MCF 10A (cell line): ENCODE results near the gene DDC. TPM values are rescaled to one million over a fixed set of nuclear protein-coding genes. Genes with fewer than 3 reads are reported as not detected.
"Not testable (repeated sequence)": the region's sequence is repeated elsewhere in the genome, so short reads cannot be mapped to it uniquely, and the experiment has no call there.

ENCODE experiments used
- BruUV-seq: library from RNA; stranded (reverse); fragments of 400-500 nt; replicated peaks from 2 replicates; lab custom pipeline; 2021; lab: Mats Ljungman, UMichigan
- CTCF ChIA-PET: fragments of 300-600 bp; sonication (Branson Sonifier 250); formaldehyde crosslinking; extraction: SDS; loops from one replicate; lab custom pipeline; 2021; ENCODE audit warnings: antibody characterized with exemption, inconsistent platforms; lab: Yijun Ruan, JAX
- POLR2A ChIA-PET: fragments of 300-600, 350-650 bp; sonication (Branson Sonifier 250); formaldehyde crosslinking; extraction: SDS; loops from one replicate; lab custom pipeline; 2020; ENCODE audit warnings: antibody characterized with exemption, inconsistent platforms; lab: Yijun Ruan, JAX
- DNase-seq: peaks from one replicate; pipeline ENCODE4 v3.0.0-alpha.2; 2018; ENCODE audit not compliant: unreplicated experiment
- H3K27ac Mint-ChIP-seq: one replicate; pipeline ENCODE4 v1.8.0; 2022; ENCODE audit warnings: mild to moderate bottlenecking, low read depth, mixed read lengths; ENCODE audit not compliant: unreplicated experiment
- H3K27me3 Mint-ChIP-seq: one replicate; pipeline ENCODE4 v1.8.0; 2022; ENCODE audit warnings: mixed read lengths; ENCODE audit not compliant: insufficient read depth, unreplicated experiment
- H3K36me3 Mint-ChIP-seq: one replicate; pipeline ENCODE4 v1.8.0; 2022; ENCODE audit warnings: mild to moderate bottlenecking, moderate library complexity, mixed read lengths; ENCODE audit not compliant: insufficient read depth, unreplicated experiment
- H3K4me1 Mint-ChIP-seq: one replicate; pipeline ENCODE4 v1.8.0; 2022; ENCODE audit warnings: mixed read lengths; ENCODE audit not compliant: insufficient read depth, unreplicated experiment
- H3K4me3 Mint-ChIP-seq: one replicate; pipeline ENCODE4 v1.8.0; 2022; ENCODE audit warnings: mild to moderate bottlenecking, moderate library complexity, mixed read lengths; ENCODE audit not compliant: unreplicated experiment
- H3K9me3 Mint-ChIP-seq: one replicate; pipeline ENCODE4 v1.8.0; 2022; ENCODE audit warnings: mixed read lengths; ENCODE audit not compliant: unreplicated experiment
- CTCF ChIP-seq: fragments of 200-600 bp; IDR thresholded peaks from one replicate; pipeline ENCODE4 v1.8.0; 2022; ENCODE audit warnings: antibody characterized with exemption, mild to moderate bottlenecking; ENCODE audit not compliant: unreplicated experiment
- intact Hi-C: fragments of 100-400 bp; cut with micrococcal nuclease; formaldehyde crosslinking; loops from 2 replicates; pipeline ENCODE4 v1.14.1; 2022
- total RNA-seq: library from RNA; stranded (reverse); gene quantifications from 2 replicates; pipeline ENCODE4 v1.2.3, GENCODE V29; 2022

DDC gene
- total RNA-seq, 1 experiment from 2014 or later = 0.79 TPM

DNA sequence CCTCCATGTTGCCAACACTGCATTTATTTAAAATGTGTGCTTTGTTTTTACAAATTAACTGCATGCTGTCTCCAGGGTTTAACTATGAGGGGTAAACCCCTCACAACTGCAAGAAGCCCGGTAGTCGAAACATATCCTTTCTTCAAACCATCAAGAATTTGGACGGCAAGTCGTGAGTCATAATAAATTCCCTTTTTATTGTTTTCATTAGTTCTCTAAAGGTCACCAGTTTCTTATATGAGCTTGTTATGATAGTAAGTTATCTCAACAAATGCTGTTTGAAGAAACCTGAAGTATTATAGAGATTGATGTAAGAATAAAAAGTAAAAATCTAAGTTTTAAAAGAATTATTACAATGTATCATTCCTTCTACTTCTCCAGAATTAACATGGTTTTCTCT, 102.8 kb downstream of the DDC start:
- Mint-ChIP-seq H3K27ac (no peak overlapping the region), H3K4me1 (no peaks in the 10 kb centered on the region), H3K9me3 (no peaks in the 10 kb centered on the region), H3K4me3 (no peak overlapping the region), H3K36me3 (no peaks in the 10 kb centered on the region), H3K27me3 (no peaks in the 10 kb centered on the region)
- POLR2A ChIA-PET = no interaction called here
- no peak for TF ChIP-seq CTCF
- BruUV-seq = no TSS peak
- CTCF ChIA-PET = interaction anchor here (0.7 to 1.1 kb wide), 3 partner anchors 146 to 679 kb away, joined by 3 to 4 read pairs (median 3); no protein-coding TSS in a partner anchor
- intact Hi-C loops = no loop called here
- no peak for DNase-seq

DNA sequence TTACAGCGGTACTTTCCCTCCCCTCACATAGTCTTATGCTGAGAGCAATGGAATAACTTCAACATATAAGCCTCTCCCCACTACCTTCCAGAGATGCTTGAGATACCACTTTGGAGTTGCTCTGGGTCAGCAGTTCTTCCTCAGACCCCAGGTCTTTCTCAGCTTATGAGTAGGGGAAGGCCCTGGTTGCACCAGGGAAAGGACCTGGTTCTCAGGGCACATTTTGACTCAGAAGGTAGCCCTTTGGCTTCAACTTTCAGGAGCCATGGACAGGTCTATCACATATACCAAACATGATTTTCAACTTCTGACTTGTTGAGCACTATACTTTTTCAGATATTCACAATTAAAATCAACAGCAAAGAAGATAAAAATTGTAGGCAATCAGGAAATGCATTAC, 103.5 kb downstream of the DDC start:
- Mint-ChIP-seq H3K9me3 (no peaks in the 10 kb centered on the region), H3K4me1 (no peaks in the 10 kb centered on the region), H3K36me3 (no peaks in the 10 kb centered on the region), H3K4me3 (no peak overlapping the region), H3K27ac (no peak overlapping the region), H3K27me3 (no peaks in the 10 kb centered on the region)
- intact Hi-C loops = no loop called here
- ChIA-PET POLR2A (no interaction called here), CTCF (interaction anchor here (1.0 kb wide), 1 partner anchor 171 kb away, joined by 4 read pairs; no protein-coding TSS in a partner anchor)
- no peak for DNase-seq
- BruUV-seq = no TSS peak
- no peak for TF ChIP-seq CTCF

DNA sequence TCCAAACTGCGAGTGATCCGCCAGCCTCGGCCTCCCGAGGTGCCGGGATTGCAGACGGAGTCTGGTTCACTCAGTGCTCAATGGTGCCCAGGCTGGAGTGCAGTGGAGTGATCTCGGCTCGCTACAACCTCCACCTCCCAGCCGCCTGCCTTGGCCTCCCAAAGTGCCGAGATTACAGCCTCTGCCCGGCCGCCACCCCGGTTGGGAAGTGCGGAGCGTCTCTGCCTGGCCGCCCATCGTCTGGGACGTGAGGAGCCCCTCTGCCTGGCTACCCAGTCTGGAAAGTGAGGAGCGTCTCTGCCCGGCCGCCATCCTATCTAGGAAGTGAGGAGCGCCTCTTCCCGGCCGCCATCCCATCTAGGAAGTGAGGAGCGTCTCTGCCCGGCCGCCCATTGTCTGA, 106.0 kb downstream of the DDC start:
- intact Hi-C loops, BruUV-seq, H3K4me3 Mint-ChIP-seq, H3K9me3 Mint-ChIP-seq, H3K36me3 Mint-ChIP-seq, DNase-seq, H3K27me3 Mint-ChIP-seq, H3K4me1 Mint-ChIP-seq, POLR2A ChIA-PET, CTCF ChIA-PET, H3K27ac Mint-ChIP-seq: not testable (repeated sequence)

- H3K36me3 Mint-ChIP-seq, CTCF ChIA-PET, H3K27ac Mint-ChIP-seq, intact Hi-C loops, H3K4me1 Mint-ChIP-seq, H3K9me3 Mint-ChIP-seq, H3K27me3 Mint-ChIP-seq, BruUV-seq, H3K4me3 Mint-ChIP-seq, DNase-seq: not testable (repeated sequence)
- POLR2A ChIA-PET = interaction anchor here (0.6 kb wide), 1 partner anchor 587 kb away, joined by 3 read pairs; no protein-coding TSS in a partner anchor
Measured at GRCh38 chr7:50458651-50459050, 106.6 kb downstream of the DDC start.

GRCh38 chr7:50456371-50457123, 108.7 kb downstream of the DDC start:
- POLR2A ChIA-PET = interaction anchor here (0.9 kb wide), 1 partner anchor 12 kb away, joined by 3 read pairs; no protein-coding TSS in a partner anchor

More at GRCh38 chr7:50456371-50457123, 108.7 kb downstream of the DDC start:
- Mint-ChIP-seq H3K27me3 (peaks cover 9% of the 10 kb centered on the region), H3K9me3 (no peaks in the 10 kb centered on the region), H3K4me3 (no peak overlapping the region), H3K27ac (no peak overlapping the region), H3K36me3 (peaks cover 6% of the 10 kb centered on the region), H3K4me1 (no peaks in the 10 kb centered on the region)
- intact Hi-C loops = no loop called here
- no peak for DNase-seq
- TF ChIP-seq CTCF = no peak
- no TSS peak for BruUV-seq
- CTCF ChIA-PET = interaction anchor here (0.7 to 1.0 kb wide), 3 partner anchors 12 to 685 kb away, joined by 3 to 4 read pairs (median 3); no protein-coding TSS in a partner anchor
